ENCODE results near the gene SMYD3. TPM values are rescaled to one million over a fixed set of nuclear protein-coding genes. Genes with fewer than 3 reads are reported as not detected.
"Not testable (repeated sequence)": the region's sequence is repeated elsewhere in the genome, so short reads cannot be mapped to it uniquely, and the experiment has no call there.

The SMYD3 gene
- total RNA-seq, 1 donor from 2014 or later: 23.5 TPM

DNA sequence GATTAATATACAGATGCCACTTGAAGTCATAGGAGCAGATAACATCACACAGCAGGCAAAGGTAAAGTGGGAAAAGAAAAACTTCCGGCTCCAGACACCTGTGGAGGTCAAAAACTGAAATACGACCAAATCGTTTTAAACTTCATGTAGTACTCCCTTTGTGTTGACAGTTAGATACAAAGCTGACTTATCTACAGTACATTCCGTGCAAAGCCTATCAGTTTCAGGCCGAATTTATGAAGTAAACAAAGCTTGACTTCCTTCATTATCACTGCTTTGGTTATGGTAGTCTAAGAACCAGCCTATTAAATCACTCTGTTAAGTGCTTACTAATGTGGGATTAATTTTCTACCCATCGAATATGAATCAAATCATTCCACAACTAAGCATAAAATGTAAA lies 156.3 kb downstream of the SMYD3 start:
- Histone ChIP-seq H3K9me3 (ENCODE audit: control insufficient read depth in 3 of 3, low read length in 3 of 3) (no peaks in the 10 kb centered on the region), H3K4me1 (ENCODE audit: control insufficient read depth in 3 of 3, insufficient read depth in 3 of 3, low read length in 3 of 3) (no peaks in the 10 kb centered on the region), H3K4me3 (ENCODE audit: low read length in 3 of 3) (no peak overlapping the region), H3K27me3 (ENCODE audit: control insufficient read depth in 3 of 3, insufficient read depth in 3 of 3, low read length in 3 of 3) (no peaks in the 10 kb centered on the region), H3K9ac (ENCODE audit: low read depth in 1 of 3, low read length in 3 of 3) (no peak overlapping the region), H3K27ac (ENCODE audit: low read depth, low read length) (no peak overlapping the region), H3K36me3 (ENCODE audit: control insufficient read depth in 3 of 3, insufficient read depth in 3 of 3, low read length in 3 of 3) (no peaks in the 10 kb centered on the region)

DNA sequence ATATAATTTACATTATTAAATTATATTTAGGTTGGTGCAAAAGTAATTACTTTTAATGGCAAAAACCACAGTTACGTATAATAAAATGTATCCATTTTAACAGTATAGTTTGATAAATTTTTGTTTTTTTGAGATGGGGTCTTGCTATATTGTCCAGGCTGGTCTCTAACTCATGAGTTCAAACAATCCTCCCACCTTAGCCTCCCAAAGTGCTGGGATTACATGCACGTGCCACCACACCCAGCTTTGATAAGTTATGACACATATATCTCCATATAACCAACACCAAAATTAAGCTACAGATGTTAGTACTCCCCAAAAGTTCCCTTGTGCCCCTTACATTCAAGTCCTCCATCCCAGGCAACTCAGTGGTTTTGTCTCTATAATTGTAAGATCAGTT lies 163.1 kb downstream of the SMYD3 start:
- H3K9me3 ChIP-seq (ENCODE audit: control insufficient read depth in 3 of 3, low read length in 3 of 3): no peaks in the 10 kb centered on the region
- H3K9ac ChIP-seq (ENCODE audit: low read depth in 1 of 3, low read length in 3 of 3): no peak overlapping the region
- no peak overlapping the region for H3K27ac ChIP-seq (ENCODE audit: low read depth, low read length)
- no peaks in the 10 kb centered on the region for H3K27me3 ChIP-seq (ENCODE audit: control insufficient read depth in 3 of 3, insufficient read depth in 3 of 3, low read length in 3 of 3)
- H3K36me3 ChIP-seq (ENCODE audit: control insufficient read depth in 3 of 3, insufficient read depth in 3 of 3, low read length in 3 of 3): no peaks in the 10 kb centered on the region
- H3K4me1 ChIP-seq (ENCODE audit: control insufficient read depth in 3 of 3, insufficient read depth in 3 of 3, low read length in 3 of 3): no peaks in the 10 kb centered on the region
- no peak overlapping the region for H3K4me3 ChIP-seq (ENCODE audit: low read length in 3 of 3)

DNA sequence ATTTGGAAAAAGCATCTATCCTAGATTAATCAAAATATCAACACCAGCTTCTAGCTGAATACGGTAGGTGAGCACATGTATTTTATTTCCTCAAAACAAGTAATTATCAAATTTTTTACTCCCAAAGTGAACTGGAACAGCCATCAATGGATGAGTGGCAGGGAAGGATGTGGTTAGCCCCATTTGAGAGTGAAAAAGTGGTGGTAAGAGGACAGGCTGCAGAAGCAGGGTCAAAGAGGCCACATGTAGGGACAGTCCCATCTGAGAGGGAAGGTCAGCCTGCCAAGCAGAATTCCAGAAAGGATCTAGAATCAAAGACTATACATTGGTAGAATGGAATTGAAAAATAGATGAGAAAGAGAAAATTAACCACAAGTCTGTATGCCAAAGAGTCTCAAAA lies 163.8 kb downstream of the SMYD3 start:
- H3K9ac ChIP-seq (ENCODE audit: low read depth in 1 of 3, low read length in 3 of 3): no peak overlapping the region
- H3K4me1 ChIP-seq (ENCODE audit: control insufficient read depth in 3 of 3, insufficient read depth in 3 of 3, low read length in 3 of 3): no peaks in the 10 kb centered on the region

DNA sequence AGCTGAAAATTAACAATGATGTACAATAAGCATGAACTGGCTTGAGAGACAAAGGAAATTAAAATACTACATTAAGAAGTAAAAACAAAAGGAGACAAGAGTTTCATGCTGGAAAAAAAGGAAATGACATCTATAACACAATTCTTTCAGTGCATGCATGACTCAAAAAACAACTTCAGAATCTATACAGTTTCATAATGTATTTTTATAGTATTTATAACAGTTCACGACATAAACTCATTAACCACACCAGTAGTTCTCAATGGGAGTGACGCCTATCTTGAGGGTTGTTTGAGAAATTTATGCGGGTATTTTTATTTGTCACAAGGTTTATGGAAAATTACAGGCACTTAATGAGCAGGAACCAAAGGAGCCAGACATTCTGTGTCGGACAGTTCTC lies 168.5 kb downstream of the SMYD3 start:
- H3K9me3 ChIP-seq (ENCODE audit: control insufficient read depth in 3 of 3, low read length in 3 of 3): no peaks in the 10 kb centered on the region
- H3K27ac ChIP-seq (ENCODE audit: low read depth, low read length): no peak overlapping the region
- H3K4me1 ChIP-seq (ENCODE audit: control insufficient read depth in 3 of 3, insufficient read depth in 3 of 3, low read length in 3 of 3): no peaks in the 10 kb centered on the region
- no peaks in the 10 kb centered on the region for H3K36me3 ChIP-seq (ENCODE audit: control insufficient read depth in 3 of 3, insufficient read depth in 3 of 3, low read length in 3 of 3)
- H3K4me3 ChIP-seq (ENCODE audit: low read length in 3 of 3): no peak overlapping the region
- H3K27me3 ChIP-seq (ENCODE audit: control insufficient read depth in 3 of 3, insufficient read depth in 3 of 3, low read length in 3 of 3): no peaks in the 10 kb centered on the region
- no peak overlapping the region for H3K9ac ChIP-seq (ENCODE audit: low read depth in 1 of 3, low read length in 3 of 3)

More for the DNA sequence above, 163.8 kb downstream of the SMYD3 start:
- no peaks in the 10 kb centered on the region for H3K27me3 ChIP-seq (ENCODE audit: control insufficient read depth in 3 of 3, insufficient read depth in 3 of 3, low read length in 3 of 3)
- no peak overlapping the region for H3K27ac ChIP-seq (ENCODE audit: low read depth, low read length)
- H3K36me3 ChIP-seq (ENCODE audit: control insufficient read depth in 3 of 3, insufficient read depth in 3 of 3, low read length in 3 of 3): no peaks in the 10 kb centered on the region
- no peaks in the 10 kb centered on the region for H3K9me3 ChIP-seq (ENCODE audit: control insufficient read depth in 3 of 3, low read length in 3 of 3)
- no peak overlapping the region for H3K4me3 ChIP-seq (ENCODE audit: low read length in 3 of 3)

DNA sequence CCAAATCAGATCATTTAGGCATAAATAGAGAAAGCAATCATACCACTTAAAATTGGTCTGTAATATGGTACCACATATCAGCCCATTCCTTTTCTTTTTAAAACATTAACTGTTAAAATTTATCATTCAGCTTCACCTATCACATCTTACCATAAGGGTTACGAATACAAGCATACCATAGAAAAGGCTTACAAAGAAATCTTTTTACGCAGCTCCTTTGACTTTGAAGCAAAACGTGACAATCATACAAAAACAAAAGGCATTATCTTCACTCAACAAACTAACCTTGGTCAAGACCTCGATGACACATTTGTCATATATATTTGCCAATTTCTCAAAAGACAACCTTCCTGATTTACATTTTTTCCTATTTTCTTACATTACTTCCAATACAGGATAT lies 169.0 kb downstream of the SMYD3 start:
- Histone ChIP-seq H3K4me1 (ENCODE audit: control insufficient read depth in 3 of 3, insufficient read depth in 3 of 3, low read length in 3 of 3) (no peaks in the 10 kb centered on the region), H3K36me3 (ENCODE audit: control insufficient read depth in 3 of 3, insufficient read depth in 3 of 3, low read length in 3 of 3) (no peaks in the 10 kb centered on the region), H3K27me3 (ENCODE audit: control insufficient read depth in 3 of 3, insufficient read depth in 3 of 3, low read length in 3 of 3) (no peaks in the 10 kb centered on the region), H3K4me3 (ENCODE audit: low read length in 3 of 3) (no peak overlapping the region), H3K27ac (ENCODE audit: low read depth, low read length) (no peak overlapping the region), H3K9ac (ENCODE audit: low read depth in 1 of 3, low read length in 3 of 3) (no peak overlapping the region), H3K9me3 (ENCODE audit: control insufficient read depth in 3 of 3, low read length in 3 of 3) (no peaks in the 10 kb centered on the region)

DNA sequence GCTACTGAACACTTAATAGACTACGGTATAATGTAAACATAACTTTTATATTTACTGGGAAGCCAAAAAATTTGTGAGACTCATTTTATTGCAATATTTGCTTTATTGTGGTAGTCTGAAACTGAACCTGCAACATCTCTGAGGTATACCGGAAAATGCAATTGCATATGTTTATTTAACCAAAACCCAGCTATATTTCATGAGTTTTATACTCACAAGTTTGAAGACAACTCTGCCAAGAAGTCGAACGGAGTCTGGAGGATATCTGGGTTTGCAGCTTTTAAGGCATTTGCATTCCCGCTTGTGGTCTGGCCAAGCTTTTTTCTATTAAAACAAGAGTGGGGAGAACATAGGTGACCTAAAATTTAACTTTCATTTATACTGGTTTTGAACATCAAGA lies 171.9 kb downstream of the SMYD3 start:
- no peaks in the 10 kb centered on the region for H3K36me3 ChIP-seq (ENCODE audit: control insufficient read depth in 3 of 3, insufficient read depth in 3 of 3, low read length in 3 of 3)
- no peaks in the 10 kb centered on the region for H3K9me3 ChIP-seq (ENCODE audit: control insufficient read depth in 3 of 3, low read length in 3 of 3)
- no peak overlapping the region for H3K27ac ChIP-seq (ENCODE audit: low read depth, low read length)
- no peak overlapping the region for H3K9ac ChIP-seq (ENCODE audit: low read depth in 1 of 3, low read length in 3 of 3)
- no peaks in the 10 kb centered on the region for H3K4me1 ChIP-seq (ENCODE audit: control insufficient read depth in 3 of 3, insufficient read depth in 3 of 3, low read length in 3 of 3)
- H3K27me3 ChIP-seq (ENCODE audit: control insufficient read depth in 3 of 3, insufficient read depth in 3 of 3, low read length in 3 of 3): no peaks in the 10 kb centered on the region
- no peak overlapping the region for H3K4me3 ChIP-seq (ENCODE audit: low read length in 3 of 3)

DNA sequence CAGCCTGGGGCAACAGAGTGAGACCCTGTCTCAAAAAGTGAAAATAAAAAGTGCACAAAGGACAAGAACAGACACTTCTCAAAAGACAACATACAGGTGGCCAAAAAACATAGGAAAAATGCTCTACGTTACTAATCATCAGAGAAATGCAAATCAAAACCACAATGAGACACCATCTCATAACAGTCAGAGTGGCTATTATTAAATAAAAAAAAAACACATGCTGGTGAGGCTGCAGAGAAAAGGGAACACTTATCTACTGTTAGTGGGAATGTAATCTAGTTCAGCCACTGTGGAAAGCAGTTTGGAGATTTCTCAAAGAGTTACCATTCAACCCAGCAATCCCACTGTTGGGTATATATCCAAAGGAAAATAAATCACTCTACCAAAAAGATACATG lies 173.2 kb downstream of the SMYD3 start:
- no peak overlapping the region for H3K4me3 ChIP-seq (ENCODE audit: low read length in 3 of 3)
- H3K9me3 ChIP-seq (ENCODE audit: control insufficient read depth in 3 of 3, low read length in 3 of 3): no peaks in the 10 kb centered on the region
- peaks cover 0 to 5% (median 0%) of the 10 kb centered on the region in 3 donors for H3K36me3 ChIP-seq (ENCODE audit: control insufficient read depth in 3 of 3, insufficient read depth in 3 of 3, low read length in 3 of 3)
- H3K27me3 ChIP-seq (ENCODE audit: control insufficient read depth in 3 of 3, insufficient read depth in 3 of 3, low read length in 3 of 3): no peaks in the 10 kb centered on the region
- H3K4me1 ChIP-seq (ENCODE audit: control insufficient read depth in 3 of 3, insufficient read depth in 3 of 3, low read length in 3 of 3): no peaks in the 10 kb centered on the region
- H3K9ac ChIP-seq (ENCODE audit: low read depth in 1 of 3, low read length in 3 of 3): no peak overlapping the region
- H3K27ac ChIP-seq (ENCODE audit: low read depth, low read length): no peak overlapping the region

DNA sequence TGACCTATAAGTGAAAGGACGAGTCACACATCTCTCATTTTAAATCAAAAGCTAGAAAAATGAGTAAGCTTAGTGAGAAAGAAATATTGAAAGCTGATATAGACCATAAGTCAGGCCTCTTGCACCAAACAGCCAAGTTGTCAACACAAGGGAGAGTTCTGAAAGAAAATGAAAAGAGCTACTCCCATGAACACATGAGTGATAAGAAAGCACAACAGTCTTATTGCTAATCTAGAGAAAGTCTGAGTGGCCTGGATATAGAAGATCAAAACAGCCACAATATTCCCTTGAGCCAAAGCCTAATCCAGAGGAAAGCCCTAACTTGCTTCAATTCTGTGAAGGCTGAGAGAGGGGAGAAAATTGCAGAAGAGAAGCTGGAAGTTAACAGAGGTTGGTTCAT lies 175.0 kb downstream of the SMYD3 start:
- Histone ChIP-seq H3K27me3 (ENCODE audit: control insufficient read depth in 3 of 3, insufficient read depth in 3 of 3, low read length in 3 of 3) (no peaks in the 10 kb centered on the region), H3K9me3 (ENCODE audit: control insufficient read depth in 3 of 3, low read length in 3 of 3) (no peaks in the 10 kb centered on the region), H3K4me1 (ENCODE audit: control insufficient read depth in 3 of 3, insufficient read depth in 3 of 3, low read length in 3 of 3) (no peaks in the 10 kb centered on the region), H3K4me3 (ENCODE audit: low read length in 3 of 3) (no peak overlapping the region), H3K36me3 (ENCODE audit: control insufficient read depth in 3 of 3, insufficient read depth in 3 of 3, low read length in 3 of 3) (peaks cover 0 to 5% (median 0%) of the 10 kb centered on the region in 3 donors), H3K27ac (ENCODE audit: low read depth, low read length) (no peak overlapping the region), H3K9ac (ENCODE audit: low read depth in 1 of 3, low read length in 3 of 3) (no peak overlapping the region)

DNA sequence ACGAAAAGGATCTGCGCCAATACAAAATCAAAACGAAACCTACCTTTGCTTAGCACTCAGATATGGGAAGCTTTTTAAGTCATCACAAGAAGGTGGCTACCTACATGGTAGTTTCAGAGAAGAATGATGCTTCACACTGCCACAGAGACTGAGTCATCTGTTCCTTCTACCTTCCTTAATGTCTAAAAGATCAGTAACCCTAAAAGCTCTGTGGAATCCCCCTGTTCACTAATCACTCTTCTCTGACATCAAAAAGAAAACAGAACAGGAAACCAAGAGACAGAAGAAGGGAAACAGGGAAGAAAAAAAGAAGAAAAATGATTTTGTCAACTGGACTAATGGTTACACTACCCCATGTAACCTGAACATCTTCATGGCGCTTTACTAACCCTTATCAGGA lies 177.2 kb downstream of the SMYD3 start:
- peaks cover 0 to 5% (median 0%) of the 10 kb centered on the region in 3 donors for H3K36me3 ChIP-seq (ENCODE audit: control insufficient read depth in 3 of 3, insufficient read depth in 3 of 3, low read length in 3 of 3)
- H3K4me3 ChIP-seq (ENCODE audit: low read length in 3 of 3): no peak overlapping the region
- H3K27ac ChIP-seq (ENCODE audit: low read depth, low read length): no peak overlapping the region
- no peaks in the 10 kb centered on the region for H3K9me3 ChIP-seq (ENCODE audit: control insufficient read depth in 3 of 3, low read length in 3 of 3)
- H3K9ac ChIP-seq (ENCODE audit: low read depth in 1 of 3, low read length in 3 of 3): no peak overlapping the region
- no peaks in the 10 kb centered on the region for H3K27me3 ChIP-seq (ENCODE audit: control insufficient read depth in 3 of 3, insufficient read depth in 3 of 3, low read length in 3 of 3)
- H3K4me1 ChIP-seq (ENCODE audit: control insufficient read depth in 3 of 3, insufficient read depth in 3 of 3, low read length in 3 of 3): no peaks in the 10 kb centered on the region

DNA sequence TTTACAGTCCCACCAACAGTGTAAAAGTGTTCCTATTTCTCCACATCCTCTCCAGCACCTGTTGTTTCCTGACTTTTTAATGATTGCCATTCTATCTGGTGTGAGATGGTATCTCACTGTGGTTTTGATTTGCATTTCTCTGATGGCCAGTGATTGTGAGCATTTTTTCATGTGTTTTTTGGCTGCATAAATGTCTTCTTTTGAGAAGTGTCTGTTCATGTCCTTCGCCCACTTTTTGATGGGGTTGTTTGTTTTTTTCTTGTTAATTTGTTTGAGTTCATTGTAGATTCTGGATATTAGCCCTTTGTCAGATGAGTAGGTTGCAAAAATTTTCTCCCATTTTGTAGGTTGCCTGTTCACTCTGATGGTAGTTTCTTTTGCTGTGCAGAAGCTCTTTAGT lies 177.8 kb downstream of the SMYD3 start:
- not testable (repeated sequence) for H3K9ac ChIP-seq (ENCODE audit: low read depth in 1 of 3, low read length in 3 of 3); H3K4me3 ChIP-seq (ENCODE audit: low read length in 3 of 3); H3K36me3 ChIP-seq (ENCODE audit: control insufficient read depth in 3 of 3, insufficient read depth in 3 of 3, low read length in 3 of 3); H3K27ac ChIP-seq (ENCODE audit: low read depth, low read length); H3K9me3 ChIP-seq (ENCODE audit: control insufficient read depth in 3 of 3, low read length in 3 of 3); H3K4me1 ChIP-seq (ENCODE audit: control insufficient read depth in 3 of 3, insufficient read depth in 3 of 3, low read length in 3 of 3); H3K27me3 ChIP-seq (ENCODE audit: control insufficient read depth in 3 of 3, insufficient read depth in 3 of 3, low read length in 3 of 3)

DNA sequence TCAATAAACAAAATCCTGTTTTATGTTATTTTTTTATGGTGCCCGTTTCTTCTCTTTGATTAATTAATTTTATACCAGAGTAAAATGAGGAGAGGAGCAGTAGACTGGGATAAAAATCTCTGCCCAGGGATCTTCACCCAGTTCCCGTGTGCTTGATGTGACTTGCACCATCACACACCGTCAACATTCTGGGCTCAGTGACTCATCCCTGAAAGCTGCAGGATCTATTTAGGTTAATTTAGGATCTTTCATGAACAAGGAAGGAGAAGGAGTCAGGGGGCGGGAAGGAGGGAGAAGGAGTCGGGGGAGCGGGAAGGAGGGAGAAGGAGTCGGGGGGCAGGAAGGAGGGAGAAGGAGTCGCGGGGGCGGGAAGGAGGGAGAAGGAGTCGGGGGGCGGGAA lies 182.4 kb downstream of the SMYD3 start:
- H3K27me3 ChIP-seq (ENCODE audit: control insufficient read depth in 3 of 3, insufficient read depth in 3 of 3, low read length in 3 of 3): no peaks in the 10 kb centered on the region
- no peak overlapping the region for H3K4me3 ChIP-seq (ENCODE audit: low read length in 3 of 3)
- H3K9ac ChIP-seq (ENCODE audit: low read depth in 1 of 3, low read length in 3 of 3): no peak overlapping the region
- peaks cover 0 to 1% (median 0%) of the 10 kb centered on the region in 3 donors for H3K36me3 ChIP-seq (ENCODE audit: control insufficient read depth in 3 of 3, insufficient read depth in 3 of 3, low read length in 3 of 3)
- H3K4me1 ChIP-seq (ENCODE audit: control insufficient read depth in 3 of 3, insufficient read depth in 3 of 3, low read length in 3 of 3): no peaks in the 10 kb centered on the region
- H3K9me3 ChIP-seq (ENCODE audit: control insufficient read depth in 3 of 3, low read length in 3 of 3): no peaks in the 10 kb centered on the region
- no peak overlapping the region for H3K27ac ChIP-seq (ENCODE audit: low read depth, low read length)

All from skeletal muscle tissue (tissue), 4 donors.